ENCODE data around the gene FBLN2. TPM values are rescaled to one million over a fixed set of nuclear protein-coding genes. Genes with fewer than 3 reads are reported as not detected.

Gene FBLN2
- total RNA-seq, 1 donor from 2014 or later: 94.3 TPM

DNA sequence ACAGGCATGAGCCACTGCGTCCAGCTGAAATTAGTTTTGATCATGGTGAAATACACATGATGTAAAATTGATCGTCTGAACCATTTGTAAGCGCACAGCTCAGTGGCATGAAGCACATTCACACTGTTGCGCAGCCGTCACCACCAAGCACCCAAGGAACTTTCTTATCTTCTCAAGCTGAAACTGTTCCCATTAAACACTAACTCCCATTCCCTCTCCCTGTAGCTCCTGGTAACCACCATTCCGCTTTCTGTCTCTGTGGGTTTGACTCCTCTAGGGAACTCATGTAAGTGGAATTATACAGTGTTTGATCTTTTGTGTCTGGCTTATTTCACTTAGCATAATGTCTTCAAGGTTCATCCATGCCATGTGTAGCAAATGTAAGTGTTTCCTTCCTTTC is 62.3 kb downstream of the FBLN2 start:
- Histone ChIP-seq H3K4me1 (peaks cover 12% of the 10 kb centered on the region), H3K4me3 (no peak overlapping the region), H3K27ac (no peak overlapping the region), H3K36me3 (no peaks in the 10 kb centered on the region), H3K27me3 (no peaks in the 10 kb centered on the region), H3K9me3 (no peaks in the 10 kb centered on the region)
- DNase-seq (ENCODE audit: extremely low spot score in 2 of 2): no peak
- TF ChIP-seq, protein P1, sequence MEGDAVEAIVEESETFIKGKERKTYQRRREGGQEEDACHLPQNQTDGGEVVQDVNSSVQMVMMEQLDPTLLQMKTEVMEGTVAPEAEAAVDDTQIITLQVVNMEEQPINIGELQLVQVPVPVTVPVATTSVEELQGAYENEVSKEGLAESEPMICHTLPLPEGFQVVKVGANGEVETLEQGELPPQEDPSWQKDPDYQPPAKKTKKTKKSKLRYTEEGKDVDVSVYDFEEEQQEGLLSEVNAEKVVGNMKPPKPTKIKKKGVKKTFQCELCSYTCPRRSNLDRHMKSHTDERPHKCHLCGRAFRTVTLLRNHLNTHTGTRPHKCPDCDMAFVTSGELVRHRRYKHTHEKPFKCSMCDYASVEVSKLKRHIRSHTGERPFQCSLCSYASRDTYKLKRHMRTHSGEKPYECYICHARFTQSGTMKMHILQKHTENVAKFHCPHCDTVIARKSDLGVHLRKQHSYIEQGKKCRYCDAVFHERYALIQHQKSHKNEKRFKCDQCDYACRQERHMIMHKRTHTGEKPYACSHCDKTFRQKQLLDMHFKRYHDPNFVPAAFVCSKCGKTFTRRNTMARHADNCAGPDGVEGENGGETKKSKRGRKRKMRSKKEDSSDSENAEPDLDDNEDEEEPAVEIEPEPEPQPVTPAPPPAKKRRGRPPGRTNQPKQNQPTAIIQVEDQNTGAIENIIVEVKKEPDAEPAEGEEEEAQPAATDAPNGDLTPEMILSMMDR (IDR thresholded peaks at IDR 0.05): no peak
- TF ChIP-seq POLR2A (IDR thresholded peaks at IDR 0.05): no peak
- no peak for TF ChIP-seq POLR2AphosphoS5 (IDR thresholded peaks at IDR 0.05; ENCODE audit: insufficient read depth in 1 of 2, low read depth in 1 of 2)
- intact Hi-C loops (cut with DNase I): no loop called here

DNA sequence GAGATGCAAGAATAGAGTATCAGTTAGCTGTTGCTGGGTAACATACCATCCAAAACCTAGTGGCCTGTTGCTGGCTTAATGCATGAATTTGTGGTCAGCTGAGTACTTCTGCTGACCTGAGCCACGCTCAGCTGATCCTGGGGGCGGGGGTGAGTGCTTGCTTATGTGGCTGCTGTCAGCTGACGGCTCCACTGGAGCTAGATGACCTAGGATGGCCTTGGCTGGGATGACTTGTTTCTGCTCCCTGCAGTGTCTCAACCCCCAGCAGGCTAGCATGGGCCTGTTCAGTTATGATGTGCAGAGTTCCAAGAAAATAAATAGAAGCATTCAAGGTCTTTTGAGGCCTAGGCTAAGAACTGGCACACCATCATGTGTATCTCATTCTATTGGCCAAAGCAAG is 63.9 kb downstream of the FBLN2 start:
- Histone ChIP-seq H3K4me3 (no peak overlapping the region), H3K27me3 (no peaks in the 10 kb centered on the region), H3K4me1 (peaks cover 12% of the 10 kb centered on the region), H3K27ac (no peak overlapping the region), H3K9me3 (no peaks in the 10 kb centered on the region), H3K36me3 (no peaks in the 10 kb centered on the region)
- intact Hi-C loops (cut with DNase I): no loop called here
- no peak for TF ChIP-seq POLR2A (IDR thresholded peaks at IDR 0.05)
- TF ChIP-seq POLR2AphosphoS5 (IDR thresholded peaks at IDR 0.05; ENCODE audit: insufficient read depth in 1 of 2, low read depth in 1 of 2): no peak
- TF ChIP-seq, protein P1 (IDR thresholded peaks at IDR 0.05): no peak
- no peak for DNase-seq (ENCODE audit: extremely low spot score in 2 of 2)

DNA sequence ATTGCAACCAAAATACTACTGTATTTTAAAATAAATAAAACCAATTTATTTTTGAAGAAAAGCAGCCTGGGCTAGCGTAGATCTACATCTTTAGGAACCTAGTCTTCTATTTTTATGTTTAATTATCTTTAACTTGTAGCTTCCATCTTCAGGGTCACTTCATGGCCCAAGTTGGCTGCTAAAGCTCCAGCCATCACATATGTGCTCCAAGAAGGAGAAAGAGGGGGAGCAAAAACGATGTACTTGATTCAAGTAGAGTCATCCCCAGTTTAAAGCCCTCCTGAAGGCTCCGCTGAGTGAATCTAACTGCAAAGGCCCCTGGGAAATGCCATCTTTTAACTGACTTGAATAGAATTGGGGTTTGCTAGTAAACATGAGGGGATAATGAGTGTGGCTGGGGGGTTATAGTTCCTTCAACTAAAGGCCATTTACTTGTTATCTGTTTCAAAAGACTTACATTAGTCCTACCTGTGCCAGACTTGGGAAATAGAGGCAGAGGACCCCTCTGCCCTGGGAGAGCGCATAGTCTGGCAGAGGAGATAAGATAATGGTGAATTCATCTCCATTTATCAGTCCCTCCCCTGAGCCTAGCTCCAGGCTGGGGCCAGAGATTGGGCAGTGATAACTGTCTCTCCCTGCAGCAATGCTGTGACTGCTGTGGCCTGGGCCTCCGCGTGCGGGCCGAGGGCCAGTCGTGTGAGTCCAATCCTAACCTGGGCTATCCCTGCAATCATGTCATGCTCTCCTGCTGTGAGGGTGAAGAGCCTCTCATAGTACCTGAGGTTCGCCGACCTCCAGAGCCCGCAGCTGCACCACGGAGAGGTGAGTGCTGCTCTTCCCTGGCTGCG is 64.6 kb downstream of the FBLN2 start:
- DNase-seq (ENCODE audit: extremely low spot score in 2 of 2): no peak
- intact Hi-C loops (cut with DNase I): no loop called here

DNA sequence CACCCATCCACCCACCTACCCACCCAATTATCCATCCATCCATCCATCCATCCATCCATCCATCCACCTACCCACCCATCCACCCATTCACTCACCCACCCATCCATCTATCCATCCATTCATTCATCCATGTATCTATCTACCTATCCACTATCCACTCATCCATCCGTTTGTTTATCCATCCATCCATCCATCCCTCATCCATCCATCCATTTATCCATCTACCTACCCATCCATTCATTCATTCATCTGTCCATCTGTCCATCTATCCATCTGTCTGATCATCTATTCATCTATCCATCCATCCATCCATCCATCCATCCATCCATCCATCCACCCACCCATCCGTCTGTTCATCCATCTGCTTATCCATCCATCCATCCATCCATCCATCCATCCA is 65.7 kb downstream of the FBLN2 start:
- Histone ChIP-seq H3K4me1 (peaks cover 12% of the 10 kb centered on the region), H3K27me3 (no peaks in the 10 kb centered on the region), H3K4me3 (no peak overlapping the region), H3K36me3 (no peaks in the 10 kb centered on the region), H3K9me3 (no peaks in the 10 kb centered on the region), H3K27ac (no peak overlapping the region)
- DNase-seq (ENCODE audit: extremely low spot score in 2 of 2): no peak
- TF ChIP-seq POLR2A (IDR thresholded peaks at IDR 0.05): no peak
- TF ChIP-seq POLR2AphosphoS5 (IDR thresholded peaks at IDR 0.05; ENCODE audit: insufficient read depth in 1 of 2, low read depth in 1 of 2): no peak
- intact Hi-C loops (cut with DNase I): no loop called here

More for the DNA sequence above, 64.6 kb downstream of the FBLN2 start:
- no peaks in the 10 kb centered on the region for H3K9me3 ChIP-seq
- H3K4me1 ChIP-seq: peaks cover 12% of the 10 kb centered on the region
- TF ChIP-seq POLR2AphosphoS5 (IDR thresholded peaks at IDR 0.05; ENCODE audit: insufficient read depth in 1 of 2, low read depth in 1 of 2): no peak
- TF ChIP-seq POLR2A (IDR thresholded peaks at IDR 0.05): no peak
- TF ChIP-seq, protein P1 (IDR thresholded peaks at IDR 0.05): no peak
- no peak overlapping the region for H3K4me3 ChIP-seq
- H3K27me3 ChIP-seq: no peaks in the 10 kb centered on the region
- H3K27ac ChIP-seq: no peak overlapping the region
- no peaks in the 10 kb centered on the region for H3K36me3 ChIP-seq

DNA sequence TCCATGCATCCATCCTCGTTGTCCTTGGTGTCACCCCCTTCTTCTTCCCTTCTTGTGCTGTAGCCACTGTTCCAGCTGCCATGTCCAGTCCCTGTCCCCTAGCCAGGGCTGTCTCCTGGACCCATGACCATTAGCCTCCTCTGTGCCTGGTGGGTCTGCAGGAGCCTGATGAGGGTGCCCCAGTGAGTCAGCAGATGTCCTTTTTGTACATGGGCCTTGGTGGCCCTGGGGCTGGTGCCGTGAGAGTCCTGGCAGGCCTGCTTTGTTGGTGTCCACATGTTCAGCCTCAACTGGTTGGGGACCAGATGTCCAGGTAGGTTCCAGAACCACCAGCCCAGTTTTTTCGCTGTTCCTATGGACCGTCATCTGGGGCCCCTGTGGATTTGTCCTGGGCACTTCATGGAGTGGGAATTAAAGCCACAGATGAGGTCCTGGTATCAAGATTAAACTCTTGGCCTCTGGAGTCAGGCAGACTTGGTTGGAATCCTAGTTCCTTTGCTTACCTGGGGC is 66.1 kb downstream of the FBLN2 start:
- DNase-seq (ENCODE audit: extremely low spot score in 2 of 2): no peak
- no peaks in the 10 kb centered on the region for H3K9me3 ChIP-seq
- TF ChIP-seq, protein P1 (IDR thresholded peaks at IDR 0.05): no peak
- no peak for TF ChIP-seq POLR2A (IDR thresholded peaks at IDR 0.05)
- no peak for TF ChIP-seq POLR2AphosphoS5 (IDR thresholded peaks at IDR 0.05; ENCODE audit: insufficient read depth in 1 of 2, low read depth in 1 of 2)

More for the DNA sequence above, 66.1 kb downstream of the FBLN2 start:
- no peaks in the 10 kb centered on the region for H3K36me3 ChIP-seq
- intact Hi-C loops (cut with DNase I): no loop called here
- no peak overlapping the region for H3K27ac ChIP-seq
- peaks cover 12% of the 10 kb centered on the region for H3K4me1 ChIP-seq
- no peak overlapping the region for H3K4me3 ChIP-seq
- H3K27me3 ChIP-seq: no peaks in the 10 kb centered on the region

Measured in vagina (tissue), 2 donors.